Endothelial cell of umbilical vein (primary cell): ENCODE measurements around the gene ELL2. TPM values are rescaled to one million over a fixed set of nuclear protein-coding genes. Genes with fewer than 3 reads are reported as not detected.

Experiments used
- BruUV-seq: library from RNA; stranded (reverse); fragments of 400-500 nt; replicated peaks from 2 replicates; lab custom pipeline; 2021; lab: Mats Ljungman, UMichigan
- CTCF ChIA-PET: fragments of 300-600, 350-600 bp; sonication (Branson Sonifier 250); formaldehyde crosslinking; loops from one replicate; lab custom pipeline; 2021; ENCODE audit warnings: antibody characterized with exemption, inconsistent platforms; lab: Charles Lee
- POLR2A ChIA-PET: fragments of 300-600, 350-600 bp; sonication (Branson Sonifier 250); formaldehyde crosslinking; loops from one replicate; lab custom pipeline; 2021; ENCODE audit warnings: antibody characterized with exemption, inconsistent platforms; lab: Charles Lee
- DNase-seq: peaks from one replicate; pipeline ENCODE4 v3.0.0-alpha.2; 2011; ENCODE audit warnings: low read depth, low spot score
- FAIRE-seq: peaks from 2 replicates; lab custom pipeline; 2011; peaks lifted over from hg19 to GRCh38; lab: Jason Lieb, UNC
- H2AFZ ChIP-seq: 2 replicates; pipeline ENCODE4 v1.6.0; 2012; ENCODE audit warnings: low read depth, low read length, control low read depth, inconsistent platforms
- H3K27ac ChIP-seq: 2 replicates; pipeline ENCODE4 v1.5.1; 2011; ENCODE audit warnings: low read depth, mild to moderate bottlenecking, control low read depth, low read length, moderate library complexity; ENCODE audit not compliant: insufficient read depth
- H3K27me3 ChIP-seq, 2 experiments: 2 replicates each; pipeline versions ENCODE4 v1.6.0 to v1.6.1; 2011; ENCODE audit warnings: low read length in 2 of 2, mixed read lengths in 1 of 2; ENCODE audit not compliant: control insufficient read depth in 2 of 2, insufficient read depth in 2 of 2
- H3K36me3 ChIP-seq, 2 experiments: 2 replicates in 1 of 2; 3 replicates in 1 of 2; pipeline ENCODE4 v1.5.1; 2011; ENCODE audit warnings: low read length in 2 of 2, mild to moderate bottlenecking in 1 of 2, moderate library complexity in 1 of 2; ENCODE audit not compliant: control insufficient read depth in 2 of 2, insufficient read depth in 2 of 2; ENCODE audit errors: extremely low read depth in 1 of 2
- H3K4me1 ChIP-seq: 3 replicates; pipeline ENCODE4 v1.5.1; 2011; ENCODE audit warnings: mild to moderate bottlenecking, low read length; ENCODE audit not compliant: control insufficient read depth, insufficient read depth; ENCODE audit errors: extremely low read depth
- H3K4me2 ChIP-seq: 2 replicates; pipeline ENCODE4 v1.6.1; 2011; ENCODE audit warnings: low read length, control low read depth, mixed read lengths; ENCODE audit not compliant: insufficient read depth
- H3K4me3 ChIP-seq, 3 experiments: fragments of 200-600 bp in 1 of 3; sonication (generic), shearing (Covaris generic) in 1 of 3; replicated peaks in 1 of 3; 2 replicates each; pipeline ENCODE4 v1.5.1; 2011 to 2016; ENCODE audit warnings: control low read depth in 3 of 3, low read length in 3 of 3, mild to moderate bottlenecking in 2 of 3, inconsistent platforms in 1 of 3, low read depth in 1 of 3, moderate library complexity in 1 of 3; ENCODE audit not compliant: insufficient read depth in 1 of 3
- H3K79me2 ChIP-seq: 2 replicates; pipeline ENCODE4 v1.6.0; 2012; ENCODE audit warnings: low read length, inconsistent platforms; ENCODE audit not compliant: control insufficient read depth, insufficient read depth
- H3K9ac ChIP-seq: replicated peaks from 2 replicates; pipeline ENCODE3; 2011; ENCODE audit warnings: low read length, control low read depth; ENCODE audit not compliant: insufficient read depth; ENCODE audit errors: extremely low read depth
- H3K9me1 ChIP-seq: replicated peaks from 3 replicates; pipeline ENCODE4 v1.6.0; 2011; ENCODE audit warnings: mild to moderate bottlenecking, low read length; ENCODE audit not compliant: control insufficient read depth, insufficient read depth; ENCODE audit errors: extremely low read depth
- H3K9me3 ChIP-seq: replicated peaks from 2 replicates; pipeline ENCODE4 v1.5.1; 2012; ENCODE audit warnings: low read length, inconsistent platforms; ENCODE audit not compliant: control insufficient read depth, insufficient read depth
- H4K20me1 ChIP-seq: replicated peaks from 2 replicates; pipeline ENCODE3; 2011; ENCODE audit warnings: mild to moderate bottlenecking, low read length; ENCODE audit not compliant: control insufficient read depth, insufficient read depth; ENCODE audit errors: extremely low read depth
- EZH2 ChIP-seq: IDR thresholded peaks from 2 replicates; pipeline ENCODE4 v1.6.1; 2012; ENCODE audit warnings: borderline replicate concordance, low read depth, mild to moderate bottlenecking, moderate library complexity, low read length, inconsistent platforms; ENCODE audit not compliant: severe bottlenecking
- FOS ChIP-seq: IDR thresholded peaks from 2 replicates; pipeline ENCODE4 v1.6.1; 2011; ENCODE audit warnings: mild to moderate bottlenecking, low read length, moderate library complexity, borderline replicate concordance; ENCODE audit not compliant: insufficient read depth
- GATA2 ChIP-seq: IDR thresholded peaks from 2 replicates; pipeline ENCODE4 v1.7.0; 2011; ENCODE audit warnings: low read depth, mild to moderate bottlenecking, moderate library complexity, mixed read lengths, low read length; ENCODE audit not compliant: insufficient read length, insufficient read depth
- JUN ChIP-seq: IDR thresholded peaks from 2 replicates; pipeline ENCODE4 v1.6.1; 2011; ENCODE audit warnings: borderline replicate concordance, low read depth; ENCODE audit not compliant: insufficient read length, insufficient read depth
- MYC ChIP-seq: IDR thresholded peaks from one replicate; pipeline ENCODE4 v1.6.1; 2011; ENCODE audit warnings: mild to moderate bottlenecking, low read depth, low read length
- POLR2A ChIP-seq: IDR thresholded peaks from 2 replicates; pipeline ENCODE4 v1.6.1; 2012; ENCODE audit warnings: low read depth, mild to moderate bottlenecking, control low read depth, low read length
- POLR2AphosphoS5 ChIP-seq: IDR thresholded peaks from 2 replicates; pipeline ENCODE4 v1.6.1; 2012; ENCODE audit warnings: low read depth, mild to moderate bottlenecking, control low read depth, low read length, moderate library complexity; ENCODE audit not compliant: insufficient read depth
- dilution Hi-C: fragments of 300-500 bp; cut with MboI; formaldehyde crosslinking; loops from one replicate; pipeline ENCODE4 v1.15.0; 2019; ENCODE audit warnings: low sequenced_read_pairs; ENCODE audit not compliant: extremely low pct_ligation_motif_present
- intact Hi-C: fragments of 100-400 bp; cut with micrococcal nuclease; formaldehyde crosslinking; loops from one replicate; pipeline ENCODE4 v1.10.0; 2022
- polyA plus RNA-seq, 4 experiments: library from polyadenylated mRNA; depleted of rRNA in 3 of 4; stranded (reverse) in 3 of 4; unstranded in 1 of 4; fragments of >200 nt; gene quantifications; 2 replicates each; pipeline versions ENCODE4 v1.2.1 to v1.2.3, GENCODE V29; 2011 to 2012; ENCODE audit warnings: missing spikeins in 1 of 4
- total RNA-seq: library from RNA; stranded (reverse); gene quantifications from 2 replicates; pipeline ENCODE4 v1.2.3, GENCODE V29; 2021
- TF ChIP-seq, protein P1 (sequence below), 2 donors: IDR thresholded peaks; 1 replicate in 1 of 2; 2 replicates in 1 of 2; pipeline ENCODE4 v1.5.1; 2011; ENCODE audit warnings: low read length in 2 of 2, mild to moderate bottlenecking in 2 of 2, moderate library complexity in 2 of 2, control low read depth in 1 of 2, inconsistent platforms in 1 of 2, low read depth in 1 of 2; ENCODE audit not compliant: insufficient read depth in 1 of 2; ENCODE audit errors: extremely low read depth in 1 of 2
- TF ChIP-seq, protein P2 (sequence below): IDR thresholded peaks from 2 replicates; pipeline ENCODE4 v1.6.1; 2011; ENCODE audit not compliant: insufficient read depth, insufficient read length

Gene ELL2
- total and polyA plus RNA-seq, 2 donors (not counting 3 experiments of a cell fraction or from before 2014, with no cell fraction given) = 6.8 to 26.0 TPM

GRCh38 chr5:95871146-95871806 is 90.4 kb downstream of the ELL2 start:
- DNase-seq (no peak), FAIRE-seq (no peak)
- Histone ChIP-seq H3K4me1 (peaks cover 19% of the 10 kb centered on the region), H3K4me3 (no peak overlapping the region), H3K9me1 (no peaks in the 10 kb centered on the region), H3K27me3 (no peaks in the 10 kb centered on the region), H4K20me1 (no peaks in the 10 kb centered on the region), H3K27ac (peak overlapping the region; percentile 94), H3K79me2 (no peaks in the 10 kb centered on the region), H3K4me2 (no peak overlapping the region), H3K9ac (no peak overlapping the region), H3K36me3 (no peaks in the 10 kb centered on the region), H2AFZ (peak overlapping the region; percentile 90), H3K9me3 (no peaks in the 10 kb centered on the region)
- BruUV-seq = no TSS peak
- dilution Hi-C loops (no loop called here), intact Hi-C loops (no loop called here)
- CTCF ChIA-PET = interaction anchor here (1.5 to 1.7 kb wide), 3 partner anchors 10 to 465 kb away, joined by 3 to 8 read pairs (median 5); no protein-coding TSS in a partner anchor
- POLR2A ChIA-PET = no interaction called here
- no peak for TF ChIP-seq POLR2AphosphoS5
- no peak for TF ChIP-seq EZH2
- no peak for TF ChIP-seq MYC
- TF ChIP-seq FOS = no peak
- no peak for TF ChIP-seq POLR2A
- TF ChIP-seq GATA2 = no peak
- TF ChIP-seq JUN = no peak
- TF ChIP-seq, protein P1, sequence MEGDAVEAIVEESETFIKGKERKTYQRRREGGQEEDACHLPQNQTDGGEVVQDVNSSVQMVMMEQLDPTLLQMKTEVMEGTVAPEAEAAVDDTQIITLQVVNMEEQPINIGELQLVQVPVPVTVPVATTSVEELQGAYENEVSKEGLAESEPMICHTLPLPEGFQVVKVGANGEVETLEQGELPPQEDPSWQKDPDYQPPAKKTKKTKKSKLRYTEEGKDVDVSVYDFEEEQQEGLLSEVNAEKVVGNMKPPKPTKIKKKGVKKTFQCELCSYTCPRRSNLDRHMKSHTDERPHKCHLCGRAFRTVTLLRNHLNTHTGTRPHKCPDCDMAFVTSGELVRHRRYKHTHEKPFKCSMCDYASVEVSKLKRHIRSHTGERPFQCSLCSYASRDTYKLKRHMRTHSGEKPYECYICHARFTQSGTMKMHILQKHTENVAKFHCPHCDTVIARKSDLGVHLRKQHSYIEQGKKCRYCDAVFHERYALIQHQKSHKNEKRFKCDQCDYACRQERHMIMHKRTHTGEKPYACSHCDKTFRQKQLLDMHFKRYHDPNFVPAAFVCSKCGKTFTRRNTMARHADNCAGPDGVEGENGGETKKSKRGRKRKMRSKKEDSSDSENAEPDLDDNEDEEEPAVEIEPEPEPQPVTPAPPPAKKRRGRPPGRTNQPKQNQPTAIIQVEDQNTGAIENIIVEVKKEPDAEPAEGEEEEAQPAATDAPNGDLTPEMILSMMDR (IDR thresholded peaks at IDR 0.05; ENCODE audit: extremely low read depth in 1 of 2, insufficient read depth in 1 of 2, low read depth in 1 of 2, low read length in 2 of 2) = no peak
- TF ChIP-seq, protein P2, sequence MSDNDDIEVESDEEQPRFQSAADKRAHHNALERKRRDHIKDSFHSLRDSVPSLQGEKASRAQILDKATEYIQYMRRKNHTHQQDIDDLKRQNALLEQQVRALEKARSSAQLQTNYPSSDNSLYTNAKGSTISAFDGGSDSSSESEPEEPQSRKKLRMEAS = no peak
